HEK293 (cell line): ENCODE results near the gene RFLNA.

Source experiments
- CTCF ChIA-PET: fragments of 350-600 bp; formaldehyde crosslinking; extraction: SDS; loops from one replicate; lab custom pipeline; 2021; ENCODE audit warnings: antibody characterized with exemption; lab: Yijun Ruan, JAX
- POLR2A ChIA-PET: fragments of 300-600 bp; formaldehyde crosslinking; extraction: SDS; loops from one replicate; lab custom pipeline; 2020; ENCODE audit warnings: antibody characterized with exemption, inconsistent platforms; lab: Yijun Ruan, JAX
- H3K27ac ChIP-seq: fragments of 200-500 bp; sonication (Bioruptor generic); 2 replicates; pipeline ENCODE4 v1.5.1; 2014; ENCODE audit warnings: low read depth, low read length, control low read depth, inconsistent platforms; ENCODE audit errors: extremely low read depth
- H3K36me3 ChIP-seq, 2 experiments: fragments of 200-500 bp in 1 of 2; sonication (Bioruptor generic) in 1 of 2; 1 replicate in 1 of 2; 2 replicates in 1 of 2; pipeline ENCODE4 v1.5.1; 2014 to 2017; ENCODE audit warnings: inconsistent platforms in 2 of 2, low read length in 2 of 2; ENCODE audit not compliant: control insufficient read depth in 2 of 2, insufficient read depth in 1 of 2
- H3K4me1 ChIP-seq: fragments of 200-500 bp; sonication (Bioruptor generic); 2 replicates; pipeline ENCODE4 v1.5.1; 2014; ENCODE audit warnings: mild to moderate bottlenecking, low read length, inconsistent platforms; ENCODE audit not compliant: control insufficient read depth, insufficient read depth
- H3K4me3 ChIP-seq: 2 replicates; pipeline ENCODE4 v1.5.1; 2011; ENCODE audit warnings: low read depth, mild to moderate bottlenecking, control low read depth, low read length, moderate library complexity
- H3K9me3 ChIP-seq: fragments of 200-500 bp; sonication (Bioruptor generic); 2 replicates; pipeline ENCODE4 v1.5.1; 2014; ENCODE audit warnings: low read depth, low read length, inconsistent platforms; ENCODE audit not compliant: control insufficient read depth, insufficient read depth
- BCL11B ChIP-seq: fragments of 450-650 bp; formaldehyde crosslinking; IDR thresholded peaks from 2 replicates; pipeline ENCODE4 v1.5.1; 2016; ENCODE audit warnings: low read depth, missing biosample characterization, missing genetic modification characterization
- GLI4 ChIP-seq: fragments of 450-650 bp; formaldehyde crosslinking; IDR thresholded peaks from 2 replicates; pipeline ENCODE4 v1.5.1; 2016; ENCODE audit warnings: missing biosample characterization, missing genetic modification characterization
- OSR2 ChIP-seq: fragments of 450-650 bp; formaldehyde crosslinking; IDR thresholded peaks from 2 replicates; pipeline ENCODE4 v1.5.1; 2016; ENCODE audit warnings: missing biosample characterization, missing genetic modification characterization
- SETDB1 ChIP-seq: IDR thresholded peaks from one replicate; pipeline ENCODE4 v1.6.1; 2017; ENCODE audit warnings: mild to moderate bottlenecking, low read length, moderate library complexity, mixed read lengths; ENCODE audit not compliant: insufficient read length
- WT1 ChIP-seq: fragments of 450-650 bp; formaldehyde crosslinking; IDR thresholded peaks from 2 replicates; pipeline ENCODE4 v1.5.1; 2016; ENCODE audit warnings: missing biosample characterization, missing genetic modification characterization
- ZBTB48 ChIP-seq: fragments of 450-650 bp; formaldehyde crosslinking; IDR thresholded peaks from 2 replicates; pipeline ENCODE4 v1.5.1; 2016; ENCODE audit warnings: missing biosample characterization, missing genetic modification characterization
- ZBTB7A ChIP-seq: fragments of 450-650 bp; formaldehyde crosslinking; IDR thresholded peaks from 2 replicates; pipeline ENCODE4 v1.5.1; 2016; ENCODE audit warnings: low read depth, missing biosample characterization, missing genetic modification characterization
- ZNF121 ChIP-seq: fragments of 450-650 bp; formaldehyde crosslinking; IDR thresholded peaks from 2 replicates; pipeline ENCODE4 v1.5.1; 2016; ENCODE audit warnings: missing biosample characterization, missing genetic modification characterization
- ZNF133 ChIP-seq: fragments of 450-650 bp; formaldehyde crosslinking; IDR thresholded peaks from 2 replicates; pipeline ENCODE4 v1.5.1; 2016; ENCODE audit warnings: missing biosample characterization, missing genetic modification characterization
- ZNF155 ChIP-seq: fragments of 450-650 bp; formaldehyde crosslinking; IDR thresholded peaks from 2 replicates; pipeline ENCODE4 v1.5.1; 2016; ENCODE audit warnings: missing biosample characterization, missing genetic modification characterization
- ZNF157 ChIP-seq: fragments of 450-650 bp; formaldehyde crosslinking; IDR thresholded peaks from 2 replicates; pipeline ENCODE4 v1.5.1; 2016; ENCODE audit warnings: missing biosample characterization, missing genetic modification characterization
- ZNF184 ChIP-seq: fragments of 450-650 bp; IDR thresholded peaks from 2 replicates; pipeline ENCODE4 v1.5.1; 2018; ENCODE audit warnings: missing biosample characterization, mild to moderate bottlenecking, missing genetic modification characterization
- ZNF202 ChIP-seq: fragments of 450-650 bp; formaldehyde crosslinking; IDR thresholded peaks from 2 replicates; pipeline ENCODE4 v1.5.1; 2016; ENCODE audit warnings: missing biosample characterization, missing genetic modification characterization, borderline replicate concordance
- ZNF292 ChIP-seq: fragments of 450-650 bp; formaldehyde crosslinking; IDR thresholded peaks from 2 replicates; pipeline ENCODE4 v1.5.1; 2016; ENCODE audit warnings: low read depth, missing biosample characterization, missing genetic modification characterization, borderline replicate concordance
- ZNF341 ChIP-seq: fragments of 450-650 bp; formaldehyde crosslinking; IDR thresholded peaks from 2 replicates; pipeline ENCODE4; 2016; ENCODE audit warnings: low read depth, missing biosample characterization, missing genetic modification characterization
- ZNF354C ChIP-seq: fragments of 450-650 bp; formaldehyde crosslinking; IDR thresholded peaks from 2 replicates; pipeline ENCODE4 v1.5.1; 2016; ENCODE audit warnings: missing biosample characterization, missing genetic modification characterization, low read depth, borderline replicate concordance
- ZNF366 ChIP-seq: fragments of 450-650 bp; formaldehyde crosslinking; conservative IDR thresholded peaks from 2 replicates; pipeline ENCODE4 v1.5.1; 2016; ENCODE audit warnings: missing biosample characterization, missing genetic modification characterization
- ZNF707 ChIP-seq: fragments of 450-650 bp; formaldehyde crosslinking; IDR thresholded peaks from 2 replicates; pipeline ENCODE4 v1.5.1; 2016; ENCODE audit warnings: missing biosample characterization, missing genetic modification characterization
- ZNF792 ChIP-seq: fragments of 450-650 bp; formaldehyde crosslinking; IDR thresholded peaks from 2 replicates; pipeline ENCODE4 v1.5.1; 2016; ENCODE audit warnings: missing biosample characterization, missing genetic modification characterization
- ZSCAN30 ChIP-seq: fragments of 450-650 bp; IDR thresholded peaks from 2 replicates; pipeline ENCODE4 v1.5.1; 2018; ENCODE audit warnings: missing biosample characterization, mild to moderate bottlenecking, missing genetic modification characterization, moderate library complexity
- TF ChIP-seq, protein P1 (sequence below): fragments of 450-650 bp; formaldehyde crosslinking; IDR thresholded peaks from 2 replicates; pipeline ENCODE4 v1.5.1; 2017; ENCODE audit warnings: missing biosample characterization, missing genetic modification characterization
- TF ChIP-seq, protein P2 (sequence below): sonication (generic); formaldehyde crosslinking; IDR thresholded peaks from 2 replicates; pipeline ENCODE4 v1.8.1; 2022; ENCODE audit warnings: mild to moderate bottlenecking, moderate library complexity, missing genetic modification reagents
- TF ChIP-seq, protein P3 (sequence below): fragments of 450-650 bp; formaldehyde crosslinking; IDR thresholded peaks from 2 replicates; pipeline ENCODE4 v1.5.1; 2016; ENCODE audit warnings: missing biosample characterization, missing genetic modification characterization
- TF ChIP-seq, protein P4 (sequence below): fragments of 450-650 bp; formaldehyde crosslinking; IDR thresholded peaks from 2 replicates; pipeline ENCODE4 v1.5.1; 2016; ENCODE audit warnings: missing biosample characterization, missing genetic modification characterization
- TF ChIP-seq, protein P5 (sequence below): fragments of 450-650 bp; formaldehyde crosslinking; IDR thresholded peaks from 2 replicates; pipeline ENCODE4; 2016; ENCODE audit warnings: missing biosample characterization, missing genetic modification characterization
- TF ChIP-seq, protein P6 (sequence below): fragments of 450-650 bp; formaldehyde crosslinking; IDR thresholded peaks from 2 replicates; pipeline ENCODE4 v1.5.1; 2016; ENCODE audit warnings: missing biosample characterization, missing genetic modification characterization

The RFLNA gene

DNA sequence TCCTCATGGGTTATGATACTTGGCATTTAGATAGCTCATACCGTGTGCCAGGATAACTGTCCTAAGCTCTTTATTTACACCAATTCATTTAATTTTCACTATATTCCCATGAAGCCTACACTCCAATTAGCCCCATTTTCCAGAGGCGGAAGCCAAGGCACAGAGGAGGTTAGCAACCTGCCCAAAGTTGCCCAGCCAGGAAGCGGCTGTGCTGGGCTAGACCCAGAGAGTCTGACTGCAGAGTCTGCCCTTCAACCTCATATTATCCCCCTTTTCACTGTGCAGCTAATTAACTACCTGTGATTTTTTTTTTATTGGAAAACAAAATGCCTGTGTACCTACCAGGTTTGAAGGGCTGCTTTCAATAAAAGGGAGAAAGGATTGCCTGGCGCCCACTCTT, 2.5 kb downstream of the RFLNA start:
- H3K4me3 ChIP-seq, result no peak overlapping the region
- no peaks in the 10 kb centered on the region for H3K9me3 ChIP-seq
- POLR2A ChIA-PET, result no interaction called here
- H3K36me3 ChIP-seq, result no peaks in the 10 kb centered on the region
- no peaks in the 10 kb centered on the region for H3K4me1 ChIP-seq
- TF ChIP-seq ZNF792 (no peak), ZNF354C (tag by site-specific recombination) (no peak), OSR2 (tag by site-specific recombination) (no peak), ZNF366 (tag by site-specific recombination) (no peak), ZNF707 (tag by site-specific recombination) (no peak), BCL11B (tag by site-specific recombination) (no peak), ZNF292 (tag by site-specific recombination) (no peak), ZNF184 (no peak), ZBTB7A (tag by site-specific recombination) (no peak), ZBTB48 (tag by site-specific recombination) (no peak), ZNF121 (no peak)
- TF ChIP-seq, protein P1, sequence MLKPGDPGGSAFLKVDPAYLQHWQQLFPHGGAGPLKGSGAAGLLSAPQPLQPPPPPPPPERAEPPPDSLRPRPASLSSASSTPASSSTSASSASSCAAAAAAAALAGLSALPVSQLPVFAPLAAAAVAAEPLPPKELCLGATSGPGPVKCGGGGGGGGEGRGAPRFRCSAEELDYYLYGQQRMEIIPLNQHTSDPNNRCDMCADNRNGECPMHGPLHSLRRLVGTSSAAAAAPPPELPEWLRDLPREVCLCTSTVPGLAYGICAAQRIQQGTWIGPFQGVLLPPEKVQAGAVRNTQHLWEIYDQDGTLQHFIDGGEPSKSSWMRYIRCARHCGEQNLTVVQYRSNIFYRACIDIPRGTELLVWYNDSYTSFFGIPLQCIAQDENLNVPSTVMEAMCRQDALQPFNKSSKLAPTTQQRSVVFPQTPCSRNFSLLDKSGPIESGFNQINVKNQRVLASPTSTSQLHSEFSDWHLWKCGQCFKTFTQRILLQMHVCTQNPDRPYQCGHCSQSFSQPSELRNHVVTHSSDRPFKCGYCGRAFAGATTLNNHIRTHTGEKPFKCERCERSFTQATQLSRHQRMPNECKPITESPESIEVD, result no peak
- TF ChIP-seq, protein P2, sequence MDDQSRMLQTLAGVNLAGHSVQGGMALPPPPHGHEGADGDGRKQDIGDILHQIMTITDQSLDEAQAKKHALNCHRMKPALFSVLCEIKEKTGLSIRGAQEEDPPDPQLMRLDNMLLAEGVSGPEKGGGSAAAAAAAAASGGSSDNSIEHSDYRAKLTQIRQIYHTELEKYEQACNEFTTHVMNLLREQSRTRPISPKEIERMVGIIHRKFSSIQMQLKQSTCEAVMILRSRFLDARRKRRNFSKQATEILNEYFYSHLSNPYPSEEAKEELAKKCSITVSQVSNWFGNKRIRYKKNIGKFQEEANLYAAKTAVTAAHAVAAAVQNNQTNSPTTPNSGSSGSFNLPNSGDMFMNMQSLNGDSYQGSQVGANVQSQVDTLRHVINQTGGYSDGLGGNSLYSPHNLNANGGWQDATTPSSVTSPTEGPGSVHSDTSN (CRISPR knock-in tag), result no peak
- TF ChIP-seq, protein P3, sequence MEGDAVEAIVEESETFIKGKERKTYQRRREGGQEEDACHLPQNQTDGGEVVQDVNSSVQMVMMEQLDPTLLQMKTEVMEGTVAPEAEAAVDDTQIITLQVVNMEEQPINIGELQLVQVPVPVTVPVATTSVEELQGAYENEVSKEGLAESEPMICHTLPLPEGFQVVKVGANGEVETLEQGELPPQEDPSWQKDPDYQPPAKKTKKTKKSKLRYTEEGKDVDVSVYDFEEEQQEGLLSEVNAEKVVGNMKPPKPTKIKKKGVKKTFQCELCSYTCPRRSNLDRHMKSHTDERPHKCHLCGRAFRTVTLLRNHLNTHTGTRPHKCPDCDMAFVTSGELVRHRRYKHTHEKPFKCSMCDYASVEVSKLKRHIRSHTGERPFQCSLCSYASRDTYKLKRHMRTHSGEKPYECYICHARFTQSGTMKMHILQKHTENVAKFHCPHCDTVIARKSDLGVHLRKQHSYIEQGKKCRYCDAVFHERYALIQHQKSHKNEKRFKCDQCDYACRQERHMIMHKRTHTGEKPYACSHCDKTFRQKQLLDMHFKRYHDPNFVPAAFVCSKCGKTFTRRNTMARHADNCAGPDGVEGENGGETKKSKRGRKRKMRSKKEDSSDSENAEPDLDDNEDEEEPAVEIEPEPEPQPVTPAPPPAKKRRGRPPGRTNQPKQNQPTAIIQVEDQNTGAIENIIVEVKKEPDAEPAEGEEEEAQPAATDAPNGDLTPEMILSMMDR (tag by site-specific recombination), result no peak
- TF ChIP-seq, protein P4, sequence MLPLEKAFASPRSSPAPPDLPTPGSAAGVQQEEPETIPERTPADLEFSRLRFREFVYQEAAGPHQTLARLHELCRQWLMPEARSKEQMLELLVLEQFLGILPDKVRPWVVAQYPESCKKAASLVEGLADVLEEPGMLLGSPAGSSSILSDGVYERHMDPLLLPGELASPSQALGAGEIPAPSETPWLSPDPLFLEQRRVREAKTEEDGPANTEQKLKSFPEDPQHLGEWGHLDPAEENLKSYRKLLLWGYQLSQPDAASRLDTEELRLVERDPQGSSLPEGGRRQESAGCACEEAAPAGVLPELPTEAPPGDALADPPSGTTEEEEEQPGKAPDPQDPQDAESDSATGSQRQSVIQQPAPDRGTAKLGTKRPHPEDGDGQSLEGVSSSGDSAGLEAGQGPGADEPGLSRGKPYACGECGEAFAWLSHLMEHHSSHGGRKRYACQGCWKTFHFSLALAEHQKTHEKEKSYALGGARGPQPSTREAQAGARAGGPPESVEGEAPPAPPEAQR (tag by site-specific recombination), result no peak
- CTCF ChIA-PET, result interaction anchor here (0.5 kb wide), 1 partner anchor 1332 kb away, joined by 3 read pairs; no protein-coding TSS in a partner anchor
- no peak overlapping the region for H3K27ac ChIP-seq

DNA sequence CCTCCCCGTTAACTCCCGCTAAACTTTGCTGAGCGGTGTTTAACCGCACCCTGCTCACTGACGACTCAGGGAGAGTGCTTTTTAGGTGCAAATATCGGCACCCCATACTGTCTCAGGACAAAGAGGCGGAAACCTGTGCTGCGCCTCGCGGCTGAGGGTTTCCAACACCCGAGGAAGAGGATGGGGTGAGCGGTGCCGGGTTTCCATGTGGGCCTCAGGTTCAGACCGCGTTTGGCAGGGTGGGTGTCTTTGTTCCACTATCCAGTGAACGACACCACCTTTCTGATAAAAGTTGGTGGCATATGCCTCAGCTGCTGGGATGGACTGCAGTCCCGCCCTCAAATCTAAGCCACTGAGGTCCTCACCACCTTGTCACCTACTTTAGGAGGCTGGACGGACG, 3.0 kb downstream of the RFLNA start:
- Histone ChIP-seq H3K4me1 (no peaks in the 10 kb centered on the region), H3K9me3 (no peaks in the 10 kb centered on the region), H3K36me3 (no peaks in the 10 kb centered on the region), H3K27ac (no peak overlapping the region), H3K4me3 (no peak overlapping the region)
- ChIA-PET CTCF (interaction anchor here (0.8 kb wide), 1 partner anchor 23 kb away, joined by 3 read pairs; no protein-coding TSS in a partner anchor), POLR2A (no interaction called here)
- TF ChIP-seq ZNF157 (no peak), ZNF133 (no peak), ZSCAN30 (tag by site-specific recombination) (no peak), ZNF202 (tag by site-specific recombination) (no peak), GLI4 (tag by site-specific recombination) (no peak), SETDB1 (no peak), WT1 (tag by site-specific recombination) (no peak), ZNF341 (no peak), ZBTB48 (tag by site-specific recombination) (no peak), ZNF155 (tag by site-specific recombination) (no peak)
- TF ChIP-seq, protein P1, result no peak
- TF ChIP-seq, protein P2 (CRISPR knock-in tag), result no peak
- TF ChIP-seq, protein P5, sequence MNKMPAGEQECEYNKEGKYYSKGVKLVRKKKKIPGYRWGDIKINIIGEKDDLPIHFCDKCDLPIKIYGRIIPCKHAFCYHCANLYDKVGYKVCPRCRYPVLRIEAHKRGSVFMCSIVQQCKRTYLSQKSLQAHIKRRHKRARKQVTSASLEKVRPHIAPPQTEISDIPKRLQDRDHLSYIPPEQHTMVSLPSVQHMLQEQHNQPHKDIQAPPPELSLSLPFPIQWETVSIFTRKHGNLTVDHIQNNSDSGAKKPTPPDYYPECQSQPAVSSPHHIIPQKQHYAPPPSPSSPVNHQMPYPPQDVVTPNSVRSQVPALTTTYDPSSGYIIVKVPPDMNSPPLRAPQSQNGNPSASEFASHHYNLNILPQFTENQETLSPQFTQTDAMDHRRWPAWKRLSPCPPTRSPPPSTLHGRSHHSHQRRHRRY (tag by site-specific recombination), result no peak
- TF ChIP-seq, protein P6, sequence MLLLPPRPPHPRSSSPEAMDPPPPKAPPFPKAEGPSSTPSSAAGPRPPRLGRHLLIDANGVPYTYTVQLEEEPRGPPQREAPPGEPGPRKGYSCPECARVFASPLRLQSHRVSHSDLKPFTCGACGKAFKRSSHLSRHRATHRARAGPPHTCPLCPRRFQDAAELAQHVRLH (tag by site-specific recombination), result no peak
